ENCODE data around the gene PLXNC1.

Gene PLXNC1

GRCh38 chr12:94163850-94164249 is 15.5 kb downstream of the PLXNC1 start:
- no peak for DNase-seq

GRCh38 chr12:94165138-94165537 is 16.8 kb downstream of the PLXNC1 start:
- no peak for DNase-seq

- no peak for DNase-seq
Measured at GRCh38 chr12:94165670-94166364, 17.4 kb downstream of the PLXNC1 start.

GRCh38 chr12:94167071-94167755 is 18.8 kb downstream of the PLXNC1 start:
- DNase-seq, result no peak

GRCh38 chr12:94167756-94168416 is 19.5 kb downstream of the PLXNC1 start:
- DNase-seq, result no peak

GRCh38 chr12:94169495-94169894 is 21.1 kb downstream of the PLXNC1 start:
- DNase-seq, result no peak

GRCh38 chr12:94169966-94170689 is 21.8 kb downstream of the PLXNC1 start:
- DNase-seq, result no peak

- no peak for DNase-seq
Measured at GRCh38 chr12:94170690-94171594, 22.6 kb downstream of the PLXNC1 start.

- no peak for DNase-seq
Measured at GRCh38 chr12:94171595-94171930, 23.2 kb downstream of the PLXNC1 start.

GRCh38 chr12:94172031-94172430 is 23.7 kb downstream of the PLXNC1 start:
- no peak for DNase-seq

GRCh38 chr12:94172973-94173372 is 24.6 kb downstream of the PLXNC1 start:
- DNase-seq, result no peak

- DNase-seq, result no peak
Measured at GRCh38 chr12:94173660-94174265, 25.4 kb downstream of the PLXNC1 start.

- no peak for DNase-seq
Measured at GRCh38 chr12:94174576-94174975, 26.2 kb downstream of the PLXNC1 start.

- DNase-seq, result no peak
Measured at GRCh38 chr12:94175763-94176668, 27.6 kb downstream of the PLXNC1 start.

- DNase-seq, result no peak
Measured at GRCh38 chr12:94178054-94178453, 29.7 kb downstream of the PLXNC1 start.

- no peak for DNase-seq
Measured at GRCh38 chr12:94178882-94179281, 30.5 kb downstream of the PLXNC1 start.

- DNase-seq, result no peak
Measured at GRCh38 chr12:94179723-94180122, 31.3 kb downstream of the PLXNC1 start.

GRCh38 chr12:94180558-94181296 is 32.4 kb downstream of the PLXNC1 start:
- no peak for DNase-seq

- DNase-seq, result no peak
Measured at GRCh38 chr12:94182986-94183707, 34.8 kb downstream of the PLXNC1 start.
